Ovary (tissue), 3 donors: Measurements from ENCODE around the gene ATN1.

Source experiments
- CTCF ChIP-seq, 3 donors: fragments of 450-650 bp in 2 of 3; fragments of 200-600 bp in 1 of 3; IDR thresholded peaks; one replicate each; pipeline versions ENCODE4 v1.5.1 to v1.8.0; 2016 to 2022; ENCODE audit warnings: antibody characterized with exemption in 3 of 3, mild to moderate bottlenecking in 1 of 3
- EP300 ChIP-seq: sonication (generic); formaldehyde crosslinking; IDR thresholded peaks from one replicate; pipeline ENCODE4 v1.6.1; 2017; ENCODE audit warnings: antibody characterized with exemption
- POLR2A ChIP-seq: fragments of 450-650 bp; IDR thresholded peaks from one replicate; pipeline ENCODE4 v1.6.1; 2017; ENCODE audit warnings: antibody characterized with exemption, mild to moderate bottlenecking, moderate library complexity
- donor health status: DM: no; HTN: no; CAD: no.

GRCh38 chr12:6903722-6904121, 24.0 kb upstream of the ATN1 start:
- no peak for TF ChIP-seq EP300
- TF ChIP-seq CTCF (IDR thresholded peaks at IDR 0.05), result no peak
- no peak for TF ChIP-seq POLR2A
